Measurements from ENCODE around the gene SEPTIN8.

The SEPTIN8 gene

DNA sequence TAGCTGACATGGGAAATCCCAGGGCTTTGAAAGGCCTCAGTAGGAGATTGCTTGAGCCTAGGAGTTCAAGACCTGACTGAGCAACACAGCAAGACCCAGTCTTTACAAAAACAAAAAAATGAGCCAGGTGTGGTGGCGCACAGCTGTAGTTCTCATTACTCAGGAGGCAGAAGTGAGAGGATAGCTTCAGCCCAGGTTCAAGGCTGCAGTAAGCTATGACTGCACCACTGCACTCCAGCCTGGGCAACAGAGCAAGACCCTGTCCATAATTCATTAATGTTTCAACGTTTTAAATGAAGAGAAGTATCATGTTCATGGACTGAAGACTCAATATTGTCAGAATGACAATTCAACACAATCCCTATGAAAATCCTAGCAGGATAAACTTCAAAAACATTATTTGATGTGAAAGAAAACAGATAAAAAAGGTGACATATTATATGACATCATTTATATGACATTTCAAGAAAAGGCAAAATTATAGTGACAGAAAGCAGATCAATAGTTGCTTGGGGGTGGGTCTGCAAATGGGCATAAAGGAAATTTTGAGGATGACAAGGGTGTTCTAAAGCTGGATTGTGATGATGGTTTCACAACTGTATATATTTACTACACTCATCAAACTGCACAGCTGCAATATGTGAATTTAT lies 43.4 kb downstream of the SEPTIN8 start:
- no CpG with 5 or more reads among the region's 2 CpGs for WGBS, 2 donors (ENCODE audit: extremely low coverage in 2 of 2, insufficient read length in 2 of 2, insufficient replicate concordance in 1 of 2)
- Histone ChIP-seq H3K4me2 (ENCODE audit: insufficient read depth, low read length, poor library complexity, severe bottlenecking) (no peak overlapping the region), H4K8ac (ENCODE audit: low read depth, low read length) (no peak overlapping the region), H3K36me3 (replicated peaks in 1 of 2; ENCODE audit: control insufficient read depth in 2 of 2, insufficient read depth in 2 of 2, low read length in 2 of 2) (peaks cover 2 to 13% of the 10 kb centered on the region in 2 donors), H3K9ac (ENCODE audit: low read depth, low read length, poor library complexity) (no peak overlapping the region), H3K79me1 (ENCODE audit: low read depth, low read length) (no peaks in the 10 kb centered on the region), H3K27me3 (ENCODE audit: control insufficient read depth in 3 of 3, insufficient read depth in 3 of 3, low read depth in 1 of 3, low read length in 3 of 3) (no peaks in the 10 kb centered on the region), H3K9me3 (replicated peaks in 1 of 2; ENCODE audit: control insufficient read depth in 2 of 2, insufficient read depth in 1 of 2, low read depth in 1 of 2, low read length in 2 of 2) (no peaks in the 10 kb centered on the region), H3K4me3 (ENCODE audit: low read length in 2 of 2) (no peak overlapping the region), H3K23ac (ENCODE audit: low read depth, low read length, poor library complexity) (no peak overlapping the region), H3K4me1 (ENCODE audit: control insufficient read depth in 2 of 2, insufficient read depth in 1 of 2, low read depth in 1 of 2, low read length in 2 of 2) (peaks cover 4 to 5% of the 10 kb centered on the region in 2 donors), H2AFZ (ENCODE audit: low read length) (no peak overlapping the region), H3K18ac (ENCODE audit: low read length) (no peak overlapping the region), H3K14ac (ENCODE audit: low read length) (no peak overlapping the region), H2BK120ac (ENCODE audit: low read depth, low read length) (no peak overlapping the region), H3K4ac (ENCODE audit: low read length) (no peak overlapping the region), H2BK12ac (ENCODE audit: low read length) (no peak overlapping the region), H2BK5ac (ENCODE audit: low read length) (no peak overlapping the region), H2BK15ac (ENCODE audit: low read length) (no peak overlapping the region), H4K91ac (ENCODE audit: low read depth, low read length, poor library complexity) (no peak overlapping the region), H2AK5ac (ENCODE audit: low read depth, low read length) (no peak overlapping the region), H3K27ac (replicated peaks; ENCODE audit: low read length) (no peak overlapping the region)
- no peak for DNase-seq (ENCODE audit: low spot score)

DNA sequence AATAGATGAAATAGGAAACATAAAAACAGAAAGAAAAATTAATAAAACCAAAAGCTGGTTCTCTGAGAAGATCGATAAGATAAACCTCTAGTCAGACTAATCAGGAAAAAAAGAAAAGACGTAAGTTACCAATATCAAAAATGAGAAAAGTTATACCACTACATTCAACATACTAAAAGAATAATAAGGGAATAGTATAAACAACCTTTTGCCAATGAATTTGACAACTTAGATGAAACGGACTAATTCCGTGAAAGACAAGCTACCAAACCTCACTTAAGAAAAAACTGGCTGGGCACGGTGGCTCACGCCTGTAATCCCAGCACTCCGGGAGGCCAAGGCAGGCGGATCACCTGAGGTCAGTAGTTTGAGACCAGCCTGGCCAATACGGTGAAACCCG lies 47.1 kb downstream of the SEPTIN8 start:
- no peak overlapping the region for H2AK5ac ChIP-seq (ENCODE audit: low read depth, low read length)
- H3K9ac ChIP-seq (ENCODE audit: low read depth, low read length, poor library complexity) = peak overlapping the region; percentile 44
- no CpG with 5 or more reads among the region's 10 CpGs for WGBS, 2 donors (ENCODE audit: extremely low coverage in 2 of 2, insufficient read length in 2 of 2, insufficient replicate concordance in 1 of 2)
- no peak for DNase-seq (ENCODE audit: low spot score)
- no peak overlapping the region for H3K14ac ChIP-seq (ENCODE audit: low read length)
- H3K4me3 ChIP-seq (ENCODE audit: low read length in 2 of 2) = no peak overlapping the region
- H3K27me3 ChIP-seq (ENCODE audit: control insufficient read depth in 3 of 3, insufficient read depth in 3 of 3, low read depth in 1 of 3, low read length in 3 of 3) = no peaks in the 10 kb centered on the region
- H3K4me2 ChIP-seq (ENCODE audit: insufficient read depth, low read length, poor library complexity, severe bottlenecking) = no peak overlapping the region
- no peak overlapping the region for H2BK5ac ChIP-seq (ENCODE audit: low read length)
- no peak overlapping the region for H2BK120ac ChIP-seq (ENCODE audit: low read depth, low read length)
- no peaks in the 10 kb centered on the region for H3K9me3 ChIP-seq (replicated peaks in 1 of 2; ENCODE audit: control insufficient read depth in 2 of 2, insufficient read depth in 1 of 2, low read depth in 1 of 2, low read length in 2 of 2)
- no peak overlapping the region for H4K8ac ChIP-seq (ENCODE audit: low read depth, low read length)
- no peak overlapping the region for H2AFZ ChIP-seq (ENCODE audit: low read length)
- H3K79me1 ChIP-seq (ENCODE audit: low read depth, low read length) = no peaks in the 10 kb centered on the region
- no peak overlapping the region for H3K27ac ChIP-seq (replicated peaks; ENCODE audit: low read length)
- no peak overlapping the region for H3K18ac ChIP-seq (ENCODE audit: low read length)
- H4K91ac ChIP-seq (ENCODE audit: low read depth, low read length, poor library complexity) = no peak overlapping the region
- no peak overlapping the region for H2BK15ac ChIP-seq (ENCODE audit: low read length)
- no peaks in the 10 kb centered on the region for H3K4me1 ChIP-seq (ENCODE audit: control insufficient read depth in 2 of 2, insufficient read depth in 1 of 2, low read depth in 1 of 2, low read length in 2 of 2)
- no peak overlapping the region for H3K4ac ChIP-seq (ENCODE audit: low read length)
- no peak overlapping the region for H3K23ac ChIP-seq (ENCODE audit: low read depth, low read length, poor library complexity)
- no peak overlapping the region for H2BK12ac ChIP-seq (ENCODE audit: low read length)
- H3K36me3 ChIP-seq (replicated peaks in 1 of 2; ENCODE audit: control insufficient read depth in 2 of 2, insufficient read depth in 2 of 2, low read length in 2 of 2) = peaks cover 2 to 18% of the 10 kb centered on the region in 2 donors

DNA sequence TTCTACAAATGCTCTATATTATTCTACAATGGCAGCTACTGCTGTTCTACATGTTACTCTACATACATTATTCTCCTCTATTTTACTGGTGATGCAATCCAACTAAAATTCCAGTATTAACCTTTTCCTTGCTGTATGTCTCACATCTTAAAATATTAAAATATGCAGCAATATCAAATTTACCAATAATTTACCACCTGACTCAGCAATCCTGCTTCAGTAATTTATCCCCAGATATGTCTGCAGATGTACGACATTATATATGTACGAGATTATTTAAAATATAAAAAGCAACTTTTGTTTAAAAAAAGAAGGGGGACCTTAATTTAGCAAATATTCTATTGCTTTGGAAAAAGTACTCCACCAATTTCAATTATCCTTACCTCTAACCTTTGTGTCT lies 51.3 kb downstream of the SEPTIN8 start:
- H3K9ac ChIP-seq (ENCODE audit: low read depth, low read length, poor library complexity) = no peak overlapping the region
- no peaks in the 10 kb centered on the region for H3K4me1 ChIP-seq (ENCODE audit: control insufficient read depth in 2 of 2, insufficient read depth in 1 of 2, low read depth in 1 of 2, low read length in 2 of 2)
- H4K91ac ChIP-seq (ENCODE audit: low read depth, low read length, poor library complexity) = no peak overlapping the region
- H3K27ac ChIP-seq (replicated peaks; ENCODE audit: low read length) = no peak overlapping the region
- H3K23ac ChIP-seq (ENCODE audit: low read depth, low read length, poor library complexity) = no peak overlapping the region
- no peak for DNase-seq (ENCODE audit: low spot score)
- H3K4me2 ChIP-seq (ENCODE audit: insufficient read depth, low read length, poor library complexity, severe bottlenecking) = no peak overlapping the region
- H3K27me3 ChIP-seq (ENCODE audit: control insufficient read depth in 3 of 3, insufficient read depth in 3 of 3, low read depth in 1 of 3, low read length in 3 of 3) = no peaks in the 10 kb centered on the region
- H2AFZ ChIP-seq (ENCODE audit: low read length) = no peak overlapping the region
- no peak overlapping the region for H2AK5ac ChIP-seq (ENCODE audit: low read depth, low read length)
- no CpG with 5 or more reads among the region's 2 CpGs for WGBS, 2 donors (ENCODE audit: extremely low coverage in 2 of 2, insufficient read length in 2 of 2, insufficient replicate concordance in 1 of 2)
- H3K4ac ChIP-seq (ENCODE audit: low read length) = no peak overlapping the region
- H3K14ac ChIP-seq (ENCODE audit: low read length) = no peak overlapping the region
- no peak overlapping the region for H4K8ac ChIP-seq (ENCODE audit: low read depth, low read length)
- H2BK5ac ChIP-seq (ENCODE audit: low read length) = no peak overlapping the region
- no peak overlapping the region for H2BK120ac ChIP-seq (ENCODE audit: low read depth, low read length)
- H3K79me1 ChIP-seq (ENCODE audit: low read depth, low read length) = no peaks in the 10 kb centered on the region
- H3K4me3 ChIP-seq (ENCODE audit: low read length in 2 of 2) = no peak overlapping the region
- H3K9me3 ChIP-seq (replicated peaks in 1 of 2; ENCODE audit: control insufficient read depth in 2 of 2, insufficient read depth in 1 of 2, low read depth in 1 of 2, low read length in 2 of 2) = no peaks in the 10 kb centered on the region
- no peak overlapping the region for H2BK15ac ChIP-seq (ENCODE audit: low read length)
- H2BK12ac ChIP-seq (ENCODE audit: low read length) = no peak overlapping the region
- H3K18ac ChIP-seq (ENCODE audit: low read length) = no peak overlapping the region
- peaks cover 2 to 5% of the 10 kb centered on the region in 2 donors for H3K36me3 ChIP-seq (replicated peaks in 1 of 2; ENCODE audit: control insufficient read depth in 2 of 2, insufficient read depth in 2 of 2, low read length in 2 of 2)

DNA sequence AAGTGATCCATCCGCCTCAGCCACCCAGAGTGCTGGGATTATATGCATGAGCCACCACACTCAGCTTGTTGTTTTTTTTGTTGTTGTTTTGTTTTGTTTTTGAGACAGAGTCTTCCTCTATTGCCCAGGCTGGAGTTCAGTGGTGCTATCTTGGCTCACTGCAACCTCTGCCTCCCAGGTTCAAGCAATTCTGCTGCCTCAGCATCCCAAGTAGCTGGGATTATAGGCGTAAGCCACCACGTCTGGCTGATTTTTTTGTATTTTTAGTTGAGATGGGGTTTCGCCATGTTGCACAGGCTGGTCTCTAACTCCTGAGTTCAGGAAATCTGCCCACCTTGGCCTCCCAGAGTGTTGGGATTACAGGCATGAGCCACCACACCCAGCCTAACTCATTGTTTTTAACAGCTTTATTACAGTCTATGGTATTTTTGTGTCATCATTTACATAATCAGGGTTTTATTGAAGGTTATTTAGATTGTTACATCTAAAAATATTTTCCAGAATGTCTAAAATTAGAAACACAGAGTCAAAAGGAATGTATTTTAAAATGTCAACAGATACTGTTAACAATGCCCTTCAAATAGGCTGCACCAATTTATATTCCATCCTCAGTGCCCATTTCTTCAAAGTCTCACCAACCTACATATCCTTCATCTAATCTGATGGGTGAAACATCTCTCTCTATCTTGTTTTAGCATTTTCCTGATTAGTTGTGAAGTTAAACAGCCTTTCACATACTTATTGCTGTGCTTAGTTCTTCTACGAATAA lies 58.3 kb downstream of the SEPTIN8 start:
- no peak overlapping the region for H2BK12ac ChIP-seq (ENCODE audit: low read length)
- DNase-seq (ENCODE audit: low spot score) = no peak
- no peak overlapping the region for H4K8ac ChIP-seq (ENCODE audit: low read depth, low read length)
- no peak overlapping the region for H3K14ac ChIP-seq (ENCODE audit: low read length)
- no peak overlapping the region for H3K27ac ChIP-seq (replicated peaks; ENCODE audit: low read length)
- H3K4me1 ChIP-seq (ENCODE audit: control insufficient read depth in 2 of 2, insufficient read depth in 1 of 2, low read depth in 1 of 2, low read length in 2 of 2) = no peaks in the 10 kb centered on the region
- H3K9ac ChIP-seq (ENCODE audit: low read depth, low read length, poor library complexity) = no peak overlapping the region
- H2AK5ac ChIP-seq (ENCODE audit: low read depth, low read length) = no peak overlapping the region
- H2BK15ac ChIP-seq (ENCODE audit: low read length) = no peak overlapping the region
- H3K23ac ChIP-seq (ENCODE audit: low read depth, low read length, poor library complexity) = no peak overlapping the region
- no peak overlapping the region for H2BK120ac ChIP-seq (ENCODE audit: low read depth, low read length)
- H3K9me3 ChIP-seq (replicated peaks in 1 of 2; ENCODE audit: control insufficient read depth in 2 of 2, insufficient read depth in 1 of 2, low read depth in 1 of 2, low read length in 2 of 2) = no peaks in the 10 kb centered on the region
- H2AFZ ChIP-seq (ENCODE audit: low read length) = no peak overlapping the region
- no peaks in the 10 kb centered on the region for H3K79me1 ChIP-seq (ENCODE audit: low read depth, low read length)
- no peak overlapping the region for H4K91ac ChIP-seq (ENCODE audit: low read depth, low read length, poor library complexity)
- H3K4ac ChIP-seq (ENCODE audit: low read length) = no peak overlapping the region
- no peak overlapping the region for H3K4me3 ChIP-seq (ENCODE audit: low read length in 2 of 2)
- no peak overlapping the region for H3K18ac ChIP-seq (ENCODE audit: low read length)
- no CpG with 5 or more reads among the region's 5 CpGs for WGBS, 2 donors (ENCODE audit: extremely low coverage in 2 of 2, insufficient read length in 2 of 2, insufficient replicate concordance in 1 of 2)
- no peaks in the 10 kb centered on the region for H3K27me3 ChIP-seq (ENCODE audit: control insufficient read depth in 3 of 3, insufficient read depth in 3 of 3, low read depth in 1 of 3, low read length in 3 of 3)
- no peak overlapping the region for H2BK5ac ChIP-seq (ENCODE audit: low read length)
- H3K4me2 ChIP-seq (ENCODE audit: insufficient read depth, low read length, poor library complexity, severe bottlenecking) = no peak overlapping the region
- H3K36me3 ChIP-seq (replicated peaks in 1 of 2; ENCODE audit: control insufficient read depth in 2 of 2, insufficient read depth in 2 of 2, low read length in 2 of 2) = peaks cover 3 to 15% of the 10 kb centered on the region in 2 donors

All from neuronal stem cell (in vitro differentiated cells).